Stimulated activated memory B cell treated with anti-CD40 and anti-IgM and Interleukin-4, amounts not matched to agents 10 μg/mL and 1 μg/mL and 100 μg/mL, for 72 hours (primary cell): ENCODE data around the gene TLE3.

Experiments used
- ATAC-seq: fragments of 150-1000 bp; cut with Tn5 transposase; 2 replicates; pipeline ENCODE4 v1.10.0; 2021
- H3K27ac Mint-ChIP-seq: one replicate; pipeline ENCODE4 v1.8.0; 2022; ENCODE audit warnings: mild to moderate bottlenecking, mixed read lengths
- H3K27me3 Mint-ChIP-seq: one replicate; pipeline ENCODE4 v1.8.0; 2022; ENCODE audit warnings: mixed read lengths
- H3K36me3 Mint-ChIP-seq: one replicate; pipeline ENCODE4 v1.8.0; 2022; ENCODE audit warnings: mixed read lengths
- H3K4me1 Mint-ChIP-seq: one replicate; pipeline ENCODE4 v1.8.0; 2022; ENCODE audit warnings: mixed read lengths
- H3K4me3 Mint-ChIP-seq: one replicate; pipeline ENCODE4 v1.8.0; 2022; ENCODE audit warnings: mild to moderate bottlenecking, moderate library complexity, mixed read lengths
- H3K9me3 Mint-ChIP-seq: one replicate; pipeline ENCODE4 v1.8.0; 2022; ENCODE audit warnings: mixed read lengths

Gene TLE3

GRCh38 chr15:70097063-70097320, 725 bp downstream of the TLE3 start:
- H3K27ac Mint-ChIP-seq, result peak overlapping the region; percentile 99
- H3K9me3 Mint-ChIP-seq, result no peaks in the 10 kb centered on the region
- peaks cover 65% of the 10 kb centered on the region for H3K4me1 Mint-ChIP-seq
- H3K4me3 Mint-ChIP-seq, result peak overlapping the region; percentile 88
- H3K36me3 Mint-ChIP-seq, result peaks cover 22% of the 10 kb centered on the region
- peaks cover 8% of the 10 kb centered on the region for H3K27me3 Mint-ChIP-seq
- ATAC-seq, result no peak

- peak overlapping the region; percentile 99 for H3K27ac Mint-ChIP-seq
- no peak for ATAC-seq
Observed at GRCh38 chr15:70096215-70097062, 1.3 kb downstream of the TLE3 start.

GRCh38 chr15:70095408-70096214, 2.1 kb downstream of the TLE3 start:
- peaks cover 28% of the 10 kb centered on the region for H3K36me3 Mint-ChIP-seq
- peak overlapping the region; percentile 99 for H3K27ac Mint-ChIP-seq
- H3K9me3 Mint-ChIP-seq, result no peaks in the 10 kb centered on the region
- H3K4me3 Mint-ChIP-seq, result peak overlapping the region; percentile 98
- ATAC-seq, result peak; percentile 32
- H3K27me3 Mint-ChIP-seq, result peaks cover 4% of the 10 kb centered on the region
- peaks cover 75% of the 10 kb centered on the region for H3K4me1 Mint-ChIP-seq

More at GRCh38 chr15:70096215-70097062, 1.3 kb downstream of the TLE3 start:
- peaks cover 70% of the 10 kb centered on the region for H3K4me1 Mint-ChIP-seq
- H3K9me3 Mint-ChIP-seq, result no peaks in the 10 kb centered on the region
- peak overlapping the region; percentile 98 for H3K4me3 Mint-ChIP-seq
- H3K36me3 Mint-ChIP-seq, result peaks cover 25% of the 10 kb centered on the region
- H3K27me3 Mint-ChIP-seq, result peaks cover 8% of the 10 kb centered on the region

GRCh38 chr15:70094690-70095311, 2.9 kb downstream of the TLE3 start:
- peak overlapping the region; percentile 98 for H3K4me3 Mint-ChIP-seq
- H3K27me3 Mint-ChIP-seq, result no peaks in the 10 kb centered on the region
- peak overlapping the region; percentile 99 for H3K27ac Mint-ChIP-seq
- H3K9me3 Mint-ChIP-seq, result no peaks in the 10 kb centered on the region
- ATAC-seq, result no peak
- peaks cover 36% of the 10 kb centered on the region for H3K36me3 Mint-ChIP-seq
- H3K4me1 Mint-ChIP-seq, result peaks cover 75% of the 10 kb centered on the region

GRCh38 chr15:70093481-70094319, 4.0 kb downstream of the TLE3 start:
- Mint-ChIP-seq H3K4me3 (peak overlapping the region; percentile 61), H3K9me3 (no peaks in the 10 kb centered on the region), H3K4me1 (peaks cover 75% of the 10 kb centered on the region), H3K36me3 (peaks cover 36% of the 10 kb centered on the region), H3K27me3 (no peaks in the 10 kb centered on the region), H3K27ac (peak overlapping the region; percentile 99)
- no peak for ATAC-seq

- no peak for ATAC-seq
- Mint-ChIP-seq H3K27me3 (no peaks in the 10 kb centered on the region), H3K27ac (peak overlapping the region; percentile 12), H3K4me3 (peak overlapping the region; percentile 1), H3K36me3 (peaks cover 36% of the 10 kb centered on the region), H3K4me1 (peaks cover 76% of the 10 kb centered on the region), H3K9me3 (no peaks in the 10 kb centered on the region)
Observed at GRCh38 chr15:70093070-70093469, 4.6 kb downstream of the TLE3 start.

GRCh38 chr15:70092464-70093027, 5.2 kb downstream of the TLE3 start:
- Mint-ChIP-seq H3K4me3 (peak overlapping the region; percentile 1), H3K27ac (peak overlapping the region; percentile 12), H3K9me3 (no peaks in the 10 kb centered on the region), H3K27me3 (no peaks in the 10 kb centered on the region), H3K36me3 (peaks cover 36% of the 10 kb centered on the region), H3K4me1 (peaks cover 81% of the 10 kb centered on the region)
- no peak for ATAC-seq

- no peak for ATAC-seq
- Mint-ChIP-seq H3K36me3 (peaks cover 37% of the 10 kb centered on the region), H3K4me1 (peaks cover 88% of the 10 kb centered on the region), H3K9me3 (no peaks in the 10 kb centered on the region), H3K27ac (peak overlapping the region; percentile 12), H3K4me3 (no peak overlapping the region), H3K27me3 (no peaks in the 10 kb centered on the region)
Observed at GRCh38 chr15:70091726-70092463, 5.8 kb downstream of the TLE3 start.

GRCh38 chr15:70090436-70091296, 7.1 kb downstream of the TLE3 start:
- Mint-ChIP-seq H3K9me3 (no peaks in the 10 kb centered on the region), H3K4me1 (peaks cover 99% of the 10 kb centered on the region), H3K27me3 (no peaks in the 10 kb centered on the region), H3K27ac (peak overlapping the region; percentile 11), H3K4me3 (no peak overlapping the region), H3K36me3 (peaks cover 44% of the 10 kb centered on the region)
- ATAC-seq, result no peak

GRCh38 chr15:70089692-70089971, 8.1 kb downstream of the TLE3 start:
- H3K4me3 Mint-ChIP-seq, result no peak overlapping the region
- peak overlapping the region; percentile 11 for H3K27ac Mint-ChIP-seq
- no peaks in the 10 kb centered on the region for H3K27me3 Mint-ChIP-seq
- peaks cover 52% of the 10 kb centered on the region for H3K36me3 Mint-ChIP-seq
- ATAC-seq, result no peak
- no peaks in the 10 kb centered on the region for H3K9me3 Mint-ChIP-seq
- peaks cover 99% of the 10 kb centered on the region for H3K4me1 Mint-ChIP-seq

- no peak for ATAC-seq
- Mint-ChIP-seq H3K4me1 (peaks cover 99% of the 10 kb centered on the region), H3K36me3 (peaks cover 48% of the 10 kb centered on the region), H3K4me3 (no peak overlapping the region), H3K9me3 (no peaks in the 10 kb centered on the region), H3K27ac (no peak overlapping the region), H3K27me3 (no peaks in the 10 kb centered on the region)
Observed at GRCh38 chr15:70088887-70089691, 8.6 kb downstream of the TLE3 start.

- Mint-ChIP-seq H3K4me3 (no peak overlapping the region), H3K27ac (no peak overlapping the region), H3K27me3 (no peaks in the 10 kb centered on the region), H3K36me3 (peaks cover 50% of the 10 kb centered on the region), H3K4me1 (peaks cover 99% of the 10 kb centered on the region), H3K9me3 (no peaks in the 10 kb centered on the region)
- ATAC-seq, result no peak
Observed at GRCh38 chr15:70088455-70088854, 9.3 kb downstream of the TLE3 start.
